ENCODE measurements around the gene SCN5A. TPM values are rescaled to one million over a fixed set of nuclear protein-coding genes. Genes with fewer than 3 reads are reported as not detected.

The SCN5A gene
- total RNA-seq, 1 experiment from 2014 or later, result 0.24 TPM

- DNase-seq (ENCODE audit: low spot score), result no peak
- in situ Hi-C loops (cut with HindIII; ENCODE audit: low sequenced_read_pairs), result no loop called here
These were observed 608 bp downstream of the SCN5A start for GRCh38 chr3:38648659-38649499.

GRCh38 chr3:38648024-38648658, 1.3 kb downstream of the SCN5A start:
- in situ Hi-C loops (cut with HindIII; ENCODE audit: low sequenced_read_pairs), result no loop called here
- no peak for DNase-seq (ENCODE audit: low spot score)

GRCh38 chr3:38647217-38647970, 2.1 kb downstream of the SCN5A start:
- in situ Hi-C loops (cut with HindIII; ENCODE audit: low sequenced_read_pairs), result no loop called here
- DNase-seq (ENCODE audit: low spot score), result no peak

- peak; percentile 13 for DNase-seq (ENCODE audit: low spot score)
- in situ Hi-C loops (cut with HindIII; ENCODE audit: low sequenced_read_pairs), result no loop called here
These were observed 2.9 kb downstream of the SCN5A start for GRCh38 chr3:38646630-38647029.

DNA sequence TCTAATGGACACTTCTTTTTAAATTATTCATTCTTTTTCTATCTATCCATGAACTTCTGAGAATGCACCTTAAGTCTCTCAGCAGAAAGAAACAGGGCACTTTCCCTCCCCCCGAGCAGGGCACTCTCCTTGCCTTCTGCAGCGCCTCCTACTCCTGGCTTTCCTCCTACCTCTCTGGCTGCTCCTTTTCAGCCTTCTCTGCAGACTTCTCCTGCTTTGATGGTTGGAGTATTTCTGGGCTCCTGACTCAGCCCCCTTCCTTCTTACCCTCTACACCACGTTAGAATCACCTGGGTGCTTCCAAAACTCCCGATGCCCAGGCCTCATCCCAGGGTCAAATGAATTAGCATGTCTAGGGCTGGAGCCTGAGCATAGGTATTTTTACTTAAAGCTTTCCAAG, 3.4 kb downstream of the SCN5A start:
- in situ Hi-C loops (cut with HindIII; ENCODE audit: low sequenced_read_pairs), result no loop called here
- no peak for DNase-seq (ENCODE audit: low spot score)

- no peak for DNase-seq (ENCODE audit: low spot score)
- in situ Hi-C loops (cut with HindIII; ENCODE audit: low sequenced_read_pairs), result no loop called here
These were observed 3.9 kb downstream of the SCN5A start for GRCh38 chr3:38645601-38646000.

DNA sequence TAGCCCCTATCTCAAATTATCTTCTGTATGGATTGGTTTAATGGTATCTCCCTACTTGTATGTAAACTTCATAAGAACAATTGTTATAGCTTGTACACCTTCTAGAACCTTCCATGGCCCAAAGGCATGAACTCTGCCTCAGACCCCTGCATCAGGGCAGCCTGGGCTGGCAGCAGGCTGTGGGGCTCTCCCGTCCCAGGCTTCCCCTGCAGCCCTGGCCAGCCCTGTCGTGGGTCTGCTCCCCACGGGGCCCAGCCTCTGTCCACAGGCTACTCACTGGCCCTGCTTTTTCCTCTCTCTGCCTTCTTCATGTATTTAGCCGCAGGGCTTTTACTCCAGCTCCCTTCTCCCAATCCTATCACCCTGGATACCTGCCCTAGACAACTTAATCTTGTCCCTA, 4.4 kb downstream of the SCN5A start:
- DNase-seq (ENCODE audit: low spot score), result no peak
- in situ Hi-C loops (cut with HindIII; ENCODE audit: low sequenced_read_pairs), result no loop called here

GRCh38 chr3:38644662-38645053, 4.8 kb downstream of the SCN5A start:
- no peak for DNase-seq (ENCODE audit: low spot score)
- in situ Hi-C loops (cut with HindIII; ENCODE audit: low sequenced_read_pairs), result no loop called here

- DNase-seq (ENCODE audit: low spot score), result no peak
- in situ Hi-C loops (cut with HindIII; ENCODE audit: low sequenced_read_pairs), result no loop called here
These were observed 5.3 kb downstream of the SCN5A start for GRCh38 chr3:38644016-38644661.

DNA sequence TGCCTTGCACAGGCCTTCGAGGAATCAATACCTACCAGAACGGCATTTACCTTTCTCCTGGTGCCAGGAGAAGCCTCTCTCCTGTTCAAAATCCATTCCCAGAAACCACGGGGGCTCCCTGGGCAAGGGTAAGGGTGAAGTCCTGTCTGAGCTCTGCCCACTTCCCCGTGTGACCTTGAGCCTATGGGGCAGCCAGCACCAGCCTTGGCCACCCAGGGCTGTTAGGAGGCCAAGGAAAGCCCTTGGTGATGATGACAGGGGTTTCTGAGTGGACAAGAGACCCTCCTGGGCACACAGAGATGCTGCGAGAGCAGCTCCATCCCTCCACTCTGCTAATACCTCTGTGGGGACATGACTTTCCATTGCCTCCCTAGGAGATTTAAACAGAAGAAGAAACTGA, 5.9 kb downstream of the SCN5A start:
- no peak for DNase-seq (ENCODE audit: low spot score)

GRCh38 chr3:38643090-38643489, 6.4 kb downstream of the SCN5A start:
- no peak for DNase-seq (ENCODE audit: low spot score)
- in situ Hi-C loops (cut with HindIII; ENCODE audit: low sequenced_read_pairs), result no loop called here

More for the DNA sequence above, 5.9 kb downstream of the SCN5A start:
- in situ Hi-C loops (cut with HindIII; ENCODE audit: low sequenced_read_pairs), result no loop called here

DNA sequence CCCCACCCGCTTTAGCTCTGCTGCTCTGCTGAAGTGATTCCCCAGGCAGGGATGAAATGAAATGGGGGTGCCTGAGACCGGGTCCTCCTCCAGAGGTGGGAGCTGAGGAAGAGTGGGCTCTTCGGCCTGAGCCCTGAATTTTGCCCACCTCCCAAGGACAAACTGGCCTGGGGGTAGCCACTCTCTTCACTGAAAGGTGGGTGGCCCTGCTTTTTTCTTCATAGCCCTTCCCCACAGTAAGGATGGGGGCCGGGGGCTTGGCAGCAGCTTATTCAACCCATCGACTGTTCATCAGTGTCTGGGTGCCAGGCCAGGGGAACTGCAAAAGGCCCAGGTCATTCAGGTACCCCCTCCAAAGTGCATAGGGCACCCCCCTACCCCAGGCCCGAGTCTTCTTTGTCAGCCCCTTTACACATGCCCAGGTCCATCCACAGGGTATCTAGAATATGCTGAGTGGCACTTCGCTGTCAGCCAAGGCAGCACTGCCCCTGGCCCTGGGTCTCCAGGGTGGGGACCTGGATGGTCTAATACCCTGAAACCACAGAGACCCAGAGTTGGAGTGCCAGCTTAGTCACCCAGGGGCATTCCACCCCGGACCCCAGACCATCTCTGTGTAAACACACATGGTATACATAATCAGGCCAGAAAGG, 7.9 kb downstream of the SCN5A start:
- DNase-seq (ENCODE audit: low spot score), result no peak
- in situ Hi-C loops (cut with HindIII; ENCODE audit: low sequenced_read_pairs), result no loop called here

DNA sequence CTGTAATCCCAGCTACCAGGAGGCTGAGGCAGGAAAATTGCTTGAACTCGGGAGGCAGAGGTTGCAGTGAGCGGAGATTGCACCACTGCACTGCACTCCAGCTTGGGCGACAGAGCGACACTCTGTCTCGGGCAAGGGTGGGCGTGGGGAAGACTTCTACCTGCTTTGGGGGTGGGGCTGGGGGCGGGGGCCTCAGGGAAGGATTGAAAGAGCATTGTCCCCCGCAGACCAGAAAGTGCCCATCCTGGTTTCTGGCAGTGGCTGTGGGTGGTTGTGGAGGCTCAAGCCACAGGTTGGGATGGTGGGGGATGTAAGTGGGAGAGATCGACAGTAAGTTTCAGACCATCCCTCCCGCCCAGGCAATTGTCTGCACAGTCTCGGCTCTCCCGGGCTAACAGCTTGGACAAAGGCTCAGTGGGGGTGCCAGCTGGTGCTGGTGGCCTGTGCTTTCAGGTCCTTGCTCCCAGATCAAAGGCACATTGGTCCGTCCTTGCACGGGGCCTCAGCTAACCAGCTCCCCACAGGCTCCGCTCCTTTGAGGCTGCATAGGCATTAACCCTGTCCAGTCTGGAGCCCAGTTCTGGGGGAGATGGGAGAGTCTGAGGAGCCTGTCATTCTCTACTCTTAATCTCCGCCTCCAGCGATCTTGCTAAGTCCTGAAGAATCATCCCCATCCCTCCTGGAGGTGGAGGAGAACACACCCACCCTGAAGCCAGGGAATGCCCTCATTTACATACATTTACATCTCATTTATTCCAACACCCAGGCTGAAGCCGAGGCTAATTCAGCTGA, 8.6 kb downstream of the SCN5A start:
- in situ Hi-C loops (cut with HindIII; ENCODE audit: low sequenced_read_pairs), result no loop called here

DNA sequence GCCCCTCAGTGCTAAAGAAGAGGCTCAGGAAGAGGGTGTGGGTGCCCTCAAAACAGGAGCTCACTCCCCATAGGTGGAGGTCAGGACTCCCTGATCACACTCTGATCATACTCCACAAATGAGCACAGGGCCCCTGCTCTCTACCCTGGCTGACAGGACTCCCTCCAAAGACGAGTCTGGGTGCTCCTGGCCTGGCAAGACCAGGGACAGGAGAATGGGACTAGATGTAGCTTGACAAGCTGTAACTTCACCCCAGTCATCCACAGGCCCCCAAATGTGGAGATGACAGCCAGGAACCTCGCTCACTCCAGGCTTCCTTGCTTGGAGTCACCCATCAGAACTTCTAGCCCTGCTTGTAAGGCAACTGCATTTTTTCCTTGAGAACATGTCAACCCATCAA, 11.1 kb downstream of the SCN5A start:
- in situ Hi-C loops (cut with HindIII; ENCODE audit: low sequenced_read_pairs), result no loop called here
- DNase-seq (ENCODE audit: low spot score), result no peak

More for the DNA sequence above, 8.6 kb downstream of the SCN5A start:
- no peak for DNase-seq (ENCODE audit: low spot score)

DNA sequence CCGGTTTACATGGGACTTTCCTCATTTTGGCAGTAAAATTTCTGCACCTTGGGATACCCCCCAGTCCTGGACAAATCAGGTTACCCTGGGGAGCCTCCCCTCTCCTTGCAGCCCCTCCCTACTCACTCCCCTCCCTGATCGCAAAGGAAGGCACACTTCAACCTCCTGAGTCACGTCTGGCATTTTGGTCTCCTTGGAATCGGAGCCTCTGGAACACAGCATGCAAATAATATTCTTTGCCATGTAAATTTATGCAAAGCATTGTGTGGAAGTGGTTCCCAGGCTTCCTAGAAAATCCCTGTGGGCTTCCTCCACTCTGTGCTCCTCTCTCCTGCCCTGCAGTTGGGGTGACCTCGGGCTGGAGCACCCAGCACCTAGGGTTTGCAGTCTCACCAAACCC, 11.6 kb downstream of the SCN5A start:
- in situ Hi-C loops (cut with HindIII; ENCODE audit: low sequenced_read_pairs), result no loop called here
- DNase-seq (ENCODE audit: low spot score), result no peak

GRCh38 chr3:38636881-38637280, 12.6 kb downstream of the SCN5A start:
- in situ Hi-C loops (cut with HindIII; ENCODE audit: low sequenced_read_pairs), result no loop called here
- DNase-seq (ENCODE audit: low spot score), result no peak

GRCh38 chr3:38636464-38636863, 13.0 kb downstream of the SCN5A start:
- in situ Hi-C loops (cut with HindIII; ENCODE audit: low sequenced_read_pairs), result no loop called here
- DNase-seq (ENCODE audit: low spot score), result no peak

GRCh38 chr3:38634111-38634510, 15.4 kb downstream of the SCN5A start:
- in situ Hi-C loops (cut with HindIII; ENCODE audit: low sequenced_read_pairs), result no loop called here
- no peak for DNase-seq (ENCODE audit: low spot score)

Measured in G401 (cell line).